Esophagus squamous epithelium (tissue), 5 donors: ENCODE results near the gene NKX3-2. TPM values are rescaled to one million over a fixed set of nuclear protein-coding genes. Genes with fewer than 3 reads are reported as not detected.

Experiments used
- DNase-seq: peaks from one replicate; lab custom pipeline; 2025; lab: John Stamatoyannopoulos, UW
- H3K27ac ChIP-seq, 4 donors: fragments of 200-600 bp; sonication (generic); one replicate each; pipeline ENCODE4 v1.5.1; 2016 to 2019; ENCODE audit warnings: mild to moderate bottlenecking in 1 of 4
- H3K27me3 ChIP-seq, 4 donors: fragments of 200-600 bp; sonication (generic); 1 replicate in 3 of 4; 2 replicates in 1 of 4; pipeline versions ENCODE4 v1.5.1 to v1.6.0; 2017 to 2021; ENCODE audit warnings: antibody characterized with exemption in 1 of 4
- H3K36me3 ChIP-seq, 3 donors: fragments of 200-600 bp; sonication (generic); one replicate each; pipeline ENCODE4 v1.5.1; 2016 to 2019
- H3K4me1 ChIP-seq, 3 donors: fragments of 200-600 bp; sonication (generic); one replicate each; pipeline ENCODE4 v1.5.1; 2017 to 2019
- H3K4me3 ChIP-seq, 4 donors: fragments of 200-600 bp; sonication (generic); 1 replicate in 3 of 4; 2 replicates in 1 of 4; pipeline ENCODE4 v1.5.1; 2016 to 2019; ENCODE audit warnings: mild to moderate bottlenecking in 2 of 4, moderate library complexity in 1 of 4
- H3K9me3 ChIP-seq, 3 donors: fragments of 200-600 bp; sonication (generic); one replicate each; pipeline ENCODE4 v1.5.1; 2016 to 2019
- CTCF ChIP-seq, 6 experiments: fragments of 450-650 bp in 4 of 6; fragments of 200-600 bp in 2 of 6; sonication (generic) in 2 of 6; IDR thresholded peaks; one replicate each; pipeline ENCODE4 v1.5.1; 2016 to 2019; ENCODE audit warnings: antibody characterized with exemption in 6 of 6, mild to moderate bottlenecking in 4 of 6, moderate library complexity in 4 of 6
- POLR2A ChIP-seq, 4 donors: fragments of 450-650 bp; IDR thresholded peaks; one replicate each; pipeline ENCODE4 v1.6.1; 2017; ENCODE audit warnings: antibody characterized with exemption in 4 of 4, mild to moderate bottlenecking in 4 of 4, moderate library complexity in 3 of 4
- WGBS, 2 donors: methylation state at CpG; one replicate each; pipeline ENCODE4 v1.1.5; 2018; 5-methylcytosine and 5-hydroxymethylcytosine counted together
- intact Hi-C: fragments of 100-400 bp; cut with DNase I; formaldehyde crosslinking; loops from one replicate; pipeline ENCODE4 v1.15.0; 2022
- total RNA-seq, 4 donors: library from RNA; depleted of rRNA; stranded (reverse); fragments of >200 nt; gene quantifications; one replicate each; pipeline ENCODE4 v1.1.0, GENCODE V29; 2016
- donor health status: DM: yes; HTN: yes; CAD: no.

NKX3-2 gene
- total RNA-seq, 4 donors from 2014 or later, result 0.19 to 0.62 TPM; not detected in 2

- intact Hi-C loops, result no loop called here
- Histone ChIP-seq H3K36me3 (peaks cover 0 to 5% (median 0%) of the 10 kb centered on the region in 3 donors), H3K4me3 (peak overlapping the region in 1 of 4 donors; percentile 1), H3K9me3 (peaks cover 0 to 20% (median 13%) of the 10 kb centered on the region in 3 donors), H3K27ac (no peak overlapping the region), H3K4me1 (peaks cover 0 to 38% (median 5%) of the 10 kb centered on the region in 3 donors), H3K27me3 (peaks cover 32 to 99% (median 63%) of the 10 kb centered on the region in 4 donors)
- 20 to 28% methylated on average over 12 to 18 of the region's 36 CpGs for WGBS, 2 donors
- no peak for DNase-seq
- TF ChIP-seq POLR2A (IDR thresholded peaks at IDR 0.05), result no peak
- TF ChIP-seq CTCF (IDR thresholded peaks at IDR 0.05), result no peak
Observed at GRCh38 chr4:13524504-13525243, 19.6 kb downstream of the NKX3-2 start.

GRCh38 chr4:13523591-13524503 is 20.5 kb downstream of the NKX3-2 start:
- H3K27ac ChIP-seq, result no peak overlapping the region
- 26 to 33% methylated on average over 35 to 39 of the region's 59 CpGs for WGBS, 2 donors
- DNase-seq, result no peak
- peaks cover 0 to 5% (median 0%) of the 10 kb centered on the region in 3 donors for H3K36me3 ChIP-seq
- peak overlapping the region in 1 of 4 donors; percentile 8 for H3K4me3 ChIP-seq
- peaks cover 32 to 99% (median 56%) of the 10 kb centered on the region in 4 donors for H3K27me3 ChIP-seq
- peaks cover 0 to 31% (median 5%) of the 10 kb centered on the region in 3 donors for H3K4me1 ChIP-seq
- peaks cover 0 to 20% (median 13%) of the 10 kb centered on the region in 3 donors for H3K9me3 ChIP-seq
- TF ChIP-seq CTCF (IDR thresholded peaks at IDR 0.05) (no peak), POLR2A (IDR thresholded peaks at IDR 0.05) (no peak)
- intact Hi-C loops, result no loop called here

GRCh38 chr4:13523105-13523477 is 21.2 kb downstream of the NKX3-2 start:
- peaks cover 0 to 20% (median 13%) of the 10 kb centered on the region in 3 donors for H3K9me3 ChIP-seq
- no peak for DNase-seq
- TF ChIP-seq POLR2A (IDR thresholded peaks at IDR 0.05) (no peak), CTCF (IDR thresholded peaks at IDR 0.05) (no peak)
- H3K27me3 ChIP-seq, result peaks cover 31 to 99% (median 50%) of the 10 kb centered on the region in 4 donors
- peaks cover 0 to 5% (median 0%) of the 10 kb centered on the region in 3 donors for H3K36me3 ChIP-seq
- H3K4me3 ChIP-seq, result no peak overlapping the region
- no peak overlapping the region for H3K27ac ChIP-seq
- WGBS, 2 donors, result 0 to 10% methylated on average over 2 to 4 of the region's 17 CpGs
- peaks cover 0 to 23% (median 5%) of the 10 kb centered on the region in 3 donors for H3K4me1 ChIP-seq
- intact Hi-C loops, result no loop called here

GRCh38 chr4:13522282-13523104 is 21.8 kb downstream of the NKX3-2 start:
- peaks cover 26 to 96% (median 44%) of the 10 kb centered on the region in 4 donors for H3K27me3 ChIP-seq
- H3K9me3 ChIP-seq, result peaks cover 0 to 20% (median 13%) of the 10 kb centered on the region in 3 donors
- peak overlapping the region in 1 of 4 donors; percentile 34 for H3K4me3 ChIP-seq
- H3K36me3 ChIP-seq, result peaks cover 0 to 5% (median 0%) of the 10 kb centered on the region in 3 donors
- intact Hi-C loops, result no loop called here
- no peak for TF ChIP-seq CTCF (IDR thresholded peaks at IDR 0.05)
- TF ChIP-seq POLR2A (IDR thresholded peaks at IDR 0.05), result no peak
- no peak overlapping the region for H3K27ac ChIP-seq
- peaks cover 0 to 17% (median 5%) of the 10 kb centered on the region in 3 donors for H3K4me1 ChIP-seq
- DNase-seq, result no peak
- 4 to 6% methylated on average over 2 to 11 of the region's 49 CpGs for WGBS, 2 donors
